ENCODE measurements around the gene SMOC1.
A peak's percentile ranks its signal among the peaks of the same experiment; 100 is the strongest.

The SMOC1 gene

GRCh38 chr14:70034257-70034656 lies 155.0 kb downstream of the SMOC1 start:
- no peak for DNase-seq (ENCODE audit: low spot score)

GRCh38 chr14:70036665-70037064 lies 157.4 kb downstream of the SMOC1 start:
- DNase-seq (ENCODE audit: low spot score) = no peak

DNA sequence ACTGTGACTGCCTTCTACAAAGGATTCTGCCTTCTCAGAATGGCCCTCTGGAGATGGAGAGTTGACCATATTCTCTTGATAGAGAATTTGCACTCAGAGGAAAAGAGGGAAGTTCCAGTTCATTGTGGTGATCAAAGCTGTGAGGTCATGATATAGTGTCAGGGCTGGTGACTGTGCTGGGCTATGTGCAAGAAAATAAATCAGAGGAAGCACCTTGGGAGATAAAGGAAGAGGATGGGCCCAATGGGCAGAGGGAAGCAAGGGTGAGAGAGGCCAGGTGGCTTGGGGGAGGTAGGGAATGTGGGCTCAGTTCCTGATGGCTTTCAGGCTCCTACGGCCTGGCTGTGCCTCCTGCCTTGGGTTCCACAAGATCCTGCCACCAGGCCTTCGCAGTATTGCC lies 163.8 kb downstream of the SMOC1 start:
- DNase-seq (ENCODE audit: low spot score) = no peak

DNA sequence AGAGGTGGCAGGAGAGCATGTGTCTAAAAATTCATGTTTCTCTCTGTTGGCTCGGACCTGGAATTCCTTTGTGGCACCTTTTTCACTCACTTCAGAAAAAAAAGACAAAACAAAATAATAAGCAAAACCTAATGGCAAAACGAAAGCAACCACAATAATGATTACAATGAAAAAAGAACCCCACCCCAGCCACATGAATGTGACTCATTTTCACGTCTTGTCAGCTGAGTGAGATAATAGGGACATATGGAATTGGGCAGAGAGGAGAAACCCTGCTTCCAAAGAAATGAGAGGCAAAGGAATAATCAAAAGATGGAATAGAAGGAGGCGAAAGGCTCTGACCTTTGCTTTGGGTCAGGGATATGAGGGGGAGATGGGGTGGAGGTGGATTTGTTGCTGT lies 166.1 kb downstream of the SMOC1 start:
- DNase-seq (ENCODE audit: low spot score) = no peak

GRCh38 chr14:70045844-70046535 lies 166.8 kb downstream of the SMOC1 start:
- DNase-seq (ENCODE audit: low spot score) = peak; percentile 54

GRCh38 chr14:70047598-70048312 lies 168.5 kb downstream of the SMOC1 start:
- no peak for DNase-seq (ENCODE audit: low spot score)

DNA sequence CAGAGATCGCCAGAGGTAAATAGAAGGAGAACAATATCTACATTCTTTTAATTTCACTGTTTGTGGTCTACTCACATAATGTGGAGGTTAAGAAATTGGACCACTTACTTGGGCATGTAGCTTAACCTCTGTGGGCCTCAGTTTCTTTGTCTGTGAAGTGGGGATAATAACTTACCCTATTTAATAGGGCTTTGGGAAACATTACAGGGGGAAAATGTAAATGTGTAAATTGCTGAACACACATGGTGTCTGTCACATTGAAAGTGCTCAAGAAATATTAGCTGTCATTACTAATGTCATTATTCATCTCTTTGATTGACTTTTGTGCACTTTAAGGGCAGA lies 169.1 kb downstream of the SMOC1 start:
- no peak for DNase-seq (ENCODE audit: low spot score)

- DNase-seq (ENCODE audit: low spot score) = no peak
Observed at GRCh38 chr14:70049605-70050004, 170.4 kb downstream of the SMOC1 start.

DNA sequence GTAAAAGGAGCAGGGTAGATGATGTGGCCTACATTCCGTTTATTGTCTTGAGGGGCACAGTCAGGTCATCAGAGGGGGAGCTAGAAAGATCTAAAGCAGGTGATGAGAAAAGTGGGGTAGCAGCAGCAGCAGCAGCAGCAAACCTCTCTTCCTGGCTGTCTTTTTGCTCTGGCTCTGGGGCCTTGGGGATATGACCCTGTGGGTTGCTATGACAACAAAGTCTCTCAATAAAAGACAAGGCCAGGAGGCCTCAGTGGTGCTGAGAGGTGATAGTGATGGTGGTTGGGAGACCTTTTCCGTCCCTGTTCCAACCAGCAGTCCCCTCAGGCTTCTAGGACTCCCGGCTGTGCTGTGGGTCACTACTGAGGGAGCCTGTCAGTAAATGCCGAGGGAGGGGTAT lies 170.9 kb downstream of the SMOC1 start:
- DNase-seq (ENCODE audit: low spot score) = no peak

DNA sequence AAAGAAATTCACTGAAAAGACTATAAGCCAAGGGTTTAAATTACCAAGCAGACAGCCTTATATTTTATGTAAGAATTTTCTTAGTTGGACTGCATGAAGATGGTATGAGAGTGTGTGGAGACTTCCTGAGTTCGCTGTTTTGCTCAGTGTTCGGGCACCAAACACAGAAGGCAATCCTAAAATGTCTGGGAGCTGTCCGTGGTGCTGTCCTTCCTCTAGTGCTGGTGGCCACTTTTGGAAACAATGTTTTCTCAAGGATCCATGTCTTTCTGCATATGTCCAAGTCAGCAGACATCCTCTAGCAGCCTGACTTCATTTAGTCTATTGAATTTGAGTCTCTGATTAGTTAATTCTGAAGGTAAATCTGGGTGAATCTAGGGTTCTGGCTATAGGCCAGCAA lies 173.8 kb downstream of the SMOC1 start:
- no peak for DNase-seq (ENCODE audit: low spot score)

GRCh38 chr14:70057519-70058136 lies 178.4 kb downstream of the SMOC1 start:
- DNase-seq (ENCODE audit: low spot score) = peak; percentile 22

DNA sequence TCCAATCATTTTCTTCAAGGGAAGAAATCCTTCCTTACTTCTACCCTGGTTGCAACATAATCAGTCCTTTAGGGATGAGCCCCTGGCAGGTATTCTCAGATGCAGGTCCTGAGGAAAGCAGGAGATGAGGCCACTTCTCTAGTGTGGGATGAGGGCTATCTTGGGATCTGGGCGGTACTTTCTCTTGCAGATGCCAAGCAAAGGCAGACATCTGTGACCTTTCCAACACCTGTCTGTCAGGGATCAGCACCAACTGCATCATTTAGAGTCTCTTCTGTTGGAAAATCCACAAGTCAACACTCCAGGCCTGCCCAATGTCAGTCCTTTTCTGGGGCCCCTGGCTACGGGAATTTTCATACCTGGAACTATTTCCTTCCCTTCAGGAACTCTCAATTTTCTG lies 180.3 kb downstream of the SMOC1 start:
- no peak for DNase-seq (ENCODE audit: low spot score)

DNA sequence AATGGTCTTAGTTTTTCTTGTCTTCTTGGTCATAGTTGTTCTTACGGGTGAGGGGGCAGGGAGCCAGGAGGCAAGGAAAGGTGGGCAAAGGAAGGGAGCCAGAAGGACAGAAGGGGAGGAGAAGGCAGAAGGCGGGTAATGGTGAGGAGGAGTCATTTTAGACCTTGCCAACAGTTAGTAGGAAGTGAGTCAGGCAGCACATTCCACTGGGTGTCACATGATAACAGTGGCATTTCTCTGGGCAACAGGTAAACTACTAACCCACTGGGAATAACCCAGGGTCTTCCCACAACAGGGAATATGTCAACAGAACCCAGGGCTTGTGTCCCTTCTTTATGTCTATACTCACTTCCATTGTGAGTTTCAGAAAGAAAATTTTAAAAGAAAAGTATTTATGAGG lies 181.9 kb downstream of the SMOC1 start:
- DNase-seq (ENCODE audit: low spot score) = no peak

DNA sequence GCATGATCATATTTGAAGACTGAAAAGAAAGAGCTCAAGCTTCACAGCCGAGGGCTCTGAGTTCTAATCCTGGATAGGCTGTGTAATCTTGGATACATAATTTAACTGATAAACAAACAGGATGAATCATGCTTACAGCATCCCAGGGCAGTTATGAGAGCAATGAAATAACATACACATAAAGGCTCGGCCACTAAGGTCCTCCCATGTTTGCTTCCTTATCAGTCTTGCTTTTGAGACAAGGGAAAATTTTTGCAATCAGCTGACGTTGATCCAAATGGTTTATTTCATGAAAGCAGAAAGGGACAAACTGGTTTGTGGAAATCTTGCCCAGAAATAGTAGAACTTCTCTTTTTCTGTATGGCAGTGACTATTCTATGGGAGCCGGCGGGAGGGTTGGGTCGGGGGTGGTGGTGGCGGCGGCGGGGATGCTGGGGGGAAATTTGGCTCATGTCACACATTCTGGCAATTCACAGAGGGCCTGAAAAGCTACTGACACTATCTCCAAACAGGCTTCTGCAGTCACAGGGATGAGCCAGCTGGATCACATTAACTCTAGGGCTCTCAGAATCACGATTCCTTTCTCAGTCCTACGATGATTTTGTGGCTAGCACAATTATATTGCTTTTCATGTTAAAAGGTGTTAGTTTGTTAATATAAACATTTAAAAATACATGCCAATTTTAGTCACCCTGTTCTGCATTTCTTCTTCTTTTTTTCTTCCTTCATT lies 185.1 kb downstream of the SMOC1 start:
- DNase-seq (ENCODE audit: low spot score) = no peak

- DNase-seq (ENCODE audit: low spot score) = no peak
Observed at GRCh38 chr14:70067810-70068209, 188.6 kb downstream of the SMOC1 start.

- DNase-seq (ENCODE audit: low spot score) = no peak
Observed at GRCh38 chr14:70069186-70069585, 190.0 kb downstream of the SMOC1 start.

GRCh38 chr14:70073924-70074566 lies 194.8 kb downstream of the SMOC1 start:
- peak; percentile 66 for DNase-seq (ENCODE audit: low spot score)

GRCh38 chr14:70077005-70077404 lies 197.8 kb downstream of the SMOC1 start:
- DNase-seq (ENCODE audit: low spot score) = no peak

GRCh38 chr14:70077720-70078119 lies 198.5 kb downstream of the SMOC1 start:
- DNase-seq (ENCODE audit: low spot score) = no peak

- DNase-seq (ENCODE audit: low spot score) = no peak
Observed at GRCh38 chr14:70078329-70078728, 199.1 kb downstream of the SMOC1 start.

GRCh38 chr14:70080076-70080475 lies 200.9 kb downstream of the SMOC1 start:
- DNase-seq (ENCODE audit: low spot score) = no peak

Data from HuH-7.5 (cell line).